Stimulated activated CD4-positive, alpha-beta T cell treated with anti-CD3 and anti-CD28 coated beads, Interleukin-1b, Interleukin-23, amount 100 ng/mL, for 1 hour (primary cell): ENCODE data around the gene ZBTB48.

Experiments
- DNase-seq, 2 donors: peaks; one replicate each; pipeline ENCODE4 v3.0.0-alpha.2; 2020; ENCODE audit warnings: low read depth in 2 of 2

Gene ZBTB48

GRCh38 chr1:6612641-6613360 lies 33.0 kb downstream of the ZBTB48 start:
- DNase-seq: no peak

GRCh38 chr1:6613361-6614018 lies 33.7 kb downstream of the ZBTB48 start, which contains the start of gene PHF13:
TSS of gene PHF13 (plus strand) at chr1:6613731. CDS start at chr1:6614067, 336 bp downstream.
- DNase-seq: peak; percentile 98 to 99

GRCh38 chr1:6614019-6614928 lies 34.5 kb downstream of the ZBTB48 start:
- DNase-seq: peak in 1 of 2 donors; percentile 56

- no peak for DNase-seq
These were observed 35.4 kb downstream of the ZBTB48 start for GRCh38 chr1:6614929-6615785.

- DNase-seq: no peak
These were observed 39.3 kb downstream of the ZBTB48 start for GRCh38 chr1:6619045-6619444.

GRCh38 chr1:6621429-6622391 lies 41.9 kb downstream of the ZBTB48 start:
- DNase-seq: no peak

GRCh38 chr1:6622396-6623152 lies 42.8 kb downstream of the ZBTB48 start:
- DNase-seq: no peak

GRCh38 chr1:6623269-6623965 lies 43.6 kb downstream of the ZBTB48 start:
- no peak for DNase-seq

- DNase-seq: peak; percentile 82 to 91
These were observed 45.2 kb downstream of the ZBTB48 start, which contains the start of gene THAP3 for GRCh38 chr1:6624710-6625583. TSS of gene THAP3 (plus strand) at chr1:6624868. CDS start at chr1:6625219, 351 bp downstream.

GRCh38 chr1:6625584-6626149 lies 45.9 kb downstream of the ZBTB48 start:
- DNase-seq: no peak

GRCh38 chr1:6627031-6627430 lies 47.2 kb downstream of the ZBTB48 start:
- DNase-seq: no peak

- no peak for DNase-seq
These were observed 48.2 kb downstream of the ZBTB48 start for GRCh38 chr1:6627841-6628545.

- no peak for DNase-seq
These were observed 49.2 kb downstream of the ZBTB48 start for GRCh38 chr1:6628971-6629479.

- DNase-seq: no peak
These were observed 50.2 kb downstream of the ZBTB48 start for GRCh38 chr1:6630027-6630426.

- no peak for DNase-seq
These were observed 51.3 kb downstream of the ZBTB48 start for GRCh38 chr1:6631058-6631457.
